RCC 7860 (cell line): ENCODE measurements around the gene TBC1D4.
"Not testable (repeated sequence)": the region's sequence is repeated elsewhere in the genome, so short reads cannot be mapped to it uniquely, and the experiment has no call there.

Source experiments
- DNase-seq: peaks from one replicate; pipeline ENCODE4 v3.0.0-alpha.2; 2015; ENCODE audit warnings: low spot score
- FAIRE-seq: peaks from 2 replicates; lab custom pipeline; 2012; peaks lifted over from hg19 to GRCh38; lab: Jason Lieb, UNC

The TBC1D4 gene

DNA sequence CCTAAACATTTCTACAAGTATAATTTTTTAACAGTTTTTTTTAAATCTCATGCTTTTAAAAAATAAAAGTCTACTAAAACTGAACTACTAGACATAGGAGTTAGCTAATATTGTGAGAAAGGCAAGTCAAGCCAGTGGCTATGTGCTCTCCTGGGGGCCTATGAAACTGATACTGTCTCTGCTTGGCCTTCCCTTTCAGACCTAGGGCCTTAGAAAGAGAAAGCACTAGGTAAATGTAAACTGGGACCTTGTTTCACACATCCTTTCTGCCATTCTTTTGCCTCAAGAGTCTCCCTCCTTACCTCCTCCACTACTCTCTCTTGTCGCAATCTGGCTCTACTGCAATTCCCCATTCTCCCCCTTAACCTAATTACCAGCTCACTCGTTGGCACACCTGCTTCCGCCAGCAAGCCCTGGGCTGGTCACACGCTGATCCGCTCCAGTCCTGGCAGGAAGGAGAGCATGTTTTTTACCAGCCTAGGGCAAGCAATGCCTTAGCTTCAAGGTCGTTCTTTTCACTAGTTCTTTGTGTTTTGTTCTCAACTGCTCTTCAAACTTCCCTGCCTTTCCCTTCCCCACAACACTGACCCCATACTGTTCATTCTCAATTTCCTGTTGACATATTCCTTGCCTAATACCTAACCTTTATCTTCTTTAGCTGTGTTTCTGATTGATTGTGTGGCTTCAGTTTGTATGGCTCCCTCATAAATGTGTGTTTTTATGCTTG, 23.1 kb downstream of the TBC1D4 start:
- DNase-seq (no peak), FAIRE-seq (no peak)

- no peak for FAIRE-seq
- no peak for DNase-seq
These were observed 26.0 kb downstream of the TBC1D4 start for GRCh38 chr13:75455962-75456361.

DNA sequence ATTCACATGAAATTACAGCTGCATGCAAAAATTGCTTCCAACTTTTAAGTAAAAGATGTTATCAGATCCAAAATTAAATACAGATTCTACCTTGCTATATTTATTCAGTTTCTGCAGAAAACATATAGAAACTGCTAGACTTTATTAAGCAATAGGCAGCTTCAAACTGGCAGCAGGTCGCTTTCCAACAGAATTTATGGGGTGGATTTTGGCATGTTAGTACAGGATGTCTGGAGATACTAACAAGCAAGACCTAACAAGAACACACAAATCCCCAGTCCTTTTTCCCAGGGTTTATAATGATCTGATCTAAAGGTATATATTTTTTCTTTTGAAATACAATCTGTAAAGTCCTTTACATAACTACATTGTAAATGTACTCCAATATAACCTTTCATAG, 27.5 kb downstream of the TBC1D4 start:
- FAIRE-seq, result no peak

GRCh38 chr13:75452564-75452963, 29.4 kb downstream of the TBC1D4 start:
- no peak for DNase-seq
- FAIRE-seq, result peak; percentile 74

More for the DNA sequence above, 27.5 kb downstream of the TBC1D4 start:
- DNase-seq, result no peak

DNA sequence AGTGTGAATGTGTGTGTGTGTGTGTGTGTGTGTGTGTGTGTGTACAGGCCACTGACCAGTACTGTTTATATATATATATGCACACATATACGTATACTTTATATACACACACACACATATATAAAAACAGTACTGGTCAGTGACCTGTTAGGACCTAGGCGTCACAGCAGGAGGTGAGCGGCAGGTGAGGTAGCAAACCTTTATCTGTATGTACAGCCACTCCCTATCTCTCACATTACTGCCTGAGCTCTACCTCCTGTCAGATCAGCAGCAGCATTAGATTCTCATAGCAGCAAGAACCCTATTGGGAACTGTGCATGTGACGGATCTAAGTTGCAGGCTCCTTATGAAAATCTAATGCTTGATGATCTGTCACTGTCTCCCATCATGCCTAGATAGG, 34.5 kb downstream of the TBC1D4 start:
- DNase-seq (no peak), FAIRE-seq (no peak)

GRCh38 chr13:75446874-75447273, 35.1 kb downstream of the TBC1D4 start:
- FAIRE-seq (no peak), DNase-seq (no peak)

DNA sequence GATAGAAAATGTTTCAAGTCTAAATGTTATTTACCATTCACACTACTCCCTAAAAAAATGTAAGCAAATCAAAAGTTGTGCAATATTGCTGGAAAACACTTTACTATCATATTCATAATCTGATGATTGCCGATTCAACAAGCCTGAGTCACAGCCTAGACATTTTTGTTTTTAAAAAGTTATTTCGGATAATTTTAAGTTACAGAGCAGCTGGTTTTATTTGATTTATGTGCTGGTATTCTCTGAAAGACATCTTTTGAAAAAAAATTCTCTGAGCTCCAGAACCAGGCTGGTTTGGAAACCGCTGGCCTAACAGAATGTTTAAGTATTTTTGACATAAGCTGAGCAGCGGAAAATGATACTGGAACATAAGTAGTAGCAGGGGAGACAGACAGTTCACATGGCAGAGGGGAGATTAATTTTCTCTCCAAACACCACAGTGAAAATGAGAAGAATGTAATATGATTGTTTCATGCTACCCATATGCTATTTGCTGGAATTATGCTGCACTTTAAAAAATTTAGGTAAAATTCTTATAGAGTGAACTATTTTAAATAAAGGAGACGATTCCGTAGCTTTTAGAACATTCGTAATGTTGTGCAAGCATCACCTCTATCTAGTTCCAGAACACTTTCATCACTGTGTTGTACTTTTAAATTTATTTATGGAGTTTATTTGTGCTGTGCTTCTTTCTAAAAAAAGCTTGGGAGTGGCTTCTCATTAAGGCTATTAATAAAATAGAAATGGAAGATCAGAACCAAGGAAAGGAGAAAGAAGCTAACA, 36.1 kb downstream of the TBC1D4 start:
- FAIRE-seq (no peak), DNase-seq (no peak)

- no peak for FAIRE-seq
- no peak for DNase-seq
These were observed 38.0 kb downstream of the TBC1D4 start for GRCh38 chr13:75444016-75444415.

GRCh38 chr13:75443356-75443958, 38.5 kb downstream of the TBC1D4 start:
- FAIRE-seq (no peak), DNase-seq (no peak)

DNA sequence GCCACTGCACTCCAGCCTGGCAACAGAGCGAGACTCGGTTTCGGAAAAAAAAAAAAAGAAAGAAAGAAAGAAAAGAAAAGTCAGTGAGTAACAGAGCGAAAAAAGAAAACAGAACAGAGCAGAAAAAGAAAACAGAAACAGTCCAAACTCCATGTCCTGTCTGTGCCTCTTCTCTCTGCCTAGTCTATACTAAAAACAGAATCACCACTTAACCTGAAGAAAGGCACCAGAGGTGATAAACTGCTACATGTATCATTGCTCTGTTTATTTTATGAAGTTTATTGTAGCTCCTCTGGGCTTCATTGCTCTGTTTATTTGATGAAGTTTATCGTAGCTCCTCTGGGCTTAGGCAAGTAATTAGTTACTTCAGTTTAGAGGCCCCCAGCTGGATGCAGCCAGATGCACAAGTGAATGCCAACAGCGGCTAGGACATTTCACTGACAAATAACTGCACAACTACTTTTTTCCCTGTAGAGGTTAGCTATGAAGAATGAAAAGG, 39.2 kb downstream of the TBC1D4 start:
- no peak for DNase-seq
- FAIRE-seq, result no peak

DNA sequence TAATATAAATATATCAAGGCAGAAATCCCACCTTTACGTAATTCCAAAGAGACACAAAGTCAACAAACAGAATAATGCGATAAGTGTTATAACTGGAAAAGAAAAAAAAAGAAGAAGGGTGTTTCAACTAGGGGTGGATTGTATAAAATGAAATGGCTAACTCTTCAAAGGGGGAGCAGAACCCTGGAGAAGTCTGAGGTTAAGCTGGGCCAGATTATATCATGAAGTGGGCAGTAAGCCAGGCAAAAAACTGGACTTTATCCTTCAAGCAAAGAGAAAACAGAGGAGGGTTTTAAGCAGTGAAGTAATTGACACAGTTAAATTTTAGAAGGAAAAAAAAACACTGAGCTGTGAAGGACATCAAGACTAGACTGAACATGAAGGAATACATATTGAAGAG, 41.9 kb downstream of the TBC1D4 start:
- DNase-seq (no peak), FAIRE-seq (peak; percentile 46)

DNA sequence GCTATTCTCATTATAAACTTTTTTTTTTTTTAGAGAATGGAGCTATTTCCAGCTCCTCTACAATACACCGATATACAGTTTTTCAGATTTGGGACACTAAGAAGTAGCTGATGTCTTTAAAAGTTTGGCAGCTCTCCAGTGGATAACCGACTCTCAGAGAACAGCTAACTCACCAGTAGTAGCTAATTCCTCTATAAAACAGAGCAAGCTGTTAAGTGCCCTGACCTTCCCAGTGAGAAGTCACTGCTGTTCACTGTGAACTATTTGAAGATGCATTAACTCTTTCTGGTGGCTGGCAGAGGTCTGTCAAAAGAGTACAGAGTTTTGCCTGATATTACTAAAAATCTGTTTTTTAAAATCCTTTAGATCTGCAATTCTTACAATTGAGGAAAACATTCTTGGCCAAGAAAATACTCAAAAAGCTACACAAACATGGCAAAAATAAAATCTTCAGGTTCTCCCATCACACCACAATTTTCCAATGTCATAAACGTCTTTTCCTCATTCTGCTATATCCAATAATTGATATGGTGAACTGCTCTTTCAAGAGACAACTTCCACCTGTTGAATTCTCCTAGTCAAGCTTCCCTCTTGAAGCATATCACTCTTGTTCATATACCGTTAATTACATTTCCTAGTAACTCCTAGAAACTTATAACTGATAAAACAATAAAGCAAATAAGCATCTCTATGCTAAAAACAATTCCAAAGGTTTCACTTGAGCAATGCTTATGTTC, 44.2 kb downstream of the TBC1D4 start:
- DNase-seq (no peak), FAIRE-seq (peak; percentile 47)

- not testable (repeated sequence) for FAIRE-seq, DNase-seq
These were observed 47.8 kb downstream of the TBC1D4 start for GRCh38 chr13:75434126-75434525.

DNA sequence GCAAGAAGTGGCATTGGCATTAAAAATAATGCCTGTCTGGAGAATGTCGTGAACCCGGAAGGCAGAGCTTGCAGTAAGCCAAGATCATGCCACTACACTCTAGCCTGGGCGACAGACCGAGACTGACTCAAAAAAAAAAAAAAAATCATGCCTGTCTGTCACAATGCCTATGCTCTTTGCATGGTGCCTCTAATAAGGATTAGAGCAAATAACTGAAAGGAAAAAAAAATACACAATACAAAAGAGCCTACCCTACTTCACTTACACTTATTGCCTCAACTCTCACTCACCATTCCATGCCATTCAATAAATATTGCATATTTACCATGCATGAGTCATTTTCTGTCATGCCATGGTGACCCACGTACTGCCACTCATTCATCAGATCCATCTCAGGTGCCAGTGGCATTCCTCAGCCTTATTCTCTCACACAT, 49.1 kb downstream of the TBC1D4 start:
- peak; percentile 30 for DNase-seq
- FAIRE-seq, result peak; percentile 26

DNA sequence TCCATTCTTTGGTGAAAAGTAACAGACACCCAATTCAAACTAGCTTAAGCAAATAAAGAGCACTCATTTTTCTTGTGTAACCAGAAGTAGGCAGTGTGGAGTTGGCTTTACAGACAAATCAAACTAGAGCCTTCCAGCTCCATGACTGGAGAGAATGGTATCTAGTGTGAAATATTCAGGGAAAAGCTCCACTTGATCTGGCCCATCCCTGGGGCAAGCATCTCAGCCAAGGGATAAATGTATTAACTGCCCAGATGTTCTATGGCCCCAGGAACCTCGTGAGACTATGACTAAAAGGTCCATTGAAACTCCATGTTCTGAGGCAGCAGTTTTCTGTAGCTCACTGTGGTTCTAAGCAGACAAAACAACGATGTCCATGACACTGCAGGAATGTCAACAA, 49.9 kb downstream of the TBC1D4 start:
- FAIRE-seq (no peak), DNase-seq (no peak)

- DNase-seq, result no peak
- FAIRE-seq, result no peak
These were observed 51.3 kb downstream of the TBC1D4 start for GRCh38 chr13:75430436-75431209.

GRCh38 chr13:75426421-75426820, 55.5 kb downstream of the TBC1D4 start:
- DNase-seq (no peak), FAIRE-seq (no peak)

DNA sequence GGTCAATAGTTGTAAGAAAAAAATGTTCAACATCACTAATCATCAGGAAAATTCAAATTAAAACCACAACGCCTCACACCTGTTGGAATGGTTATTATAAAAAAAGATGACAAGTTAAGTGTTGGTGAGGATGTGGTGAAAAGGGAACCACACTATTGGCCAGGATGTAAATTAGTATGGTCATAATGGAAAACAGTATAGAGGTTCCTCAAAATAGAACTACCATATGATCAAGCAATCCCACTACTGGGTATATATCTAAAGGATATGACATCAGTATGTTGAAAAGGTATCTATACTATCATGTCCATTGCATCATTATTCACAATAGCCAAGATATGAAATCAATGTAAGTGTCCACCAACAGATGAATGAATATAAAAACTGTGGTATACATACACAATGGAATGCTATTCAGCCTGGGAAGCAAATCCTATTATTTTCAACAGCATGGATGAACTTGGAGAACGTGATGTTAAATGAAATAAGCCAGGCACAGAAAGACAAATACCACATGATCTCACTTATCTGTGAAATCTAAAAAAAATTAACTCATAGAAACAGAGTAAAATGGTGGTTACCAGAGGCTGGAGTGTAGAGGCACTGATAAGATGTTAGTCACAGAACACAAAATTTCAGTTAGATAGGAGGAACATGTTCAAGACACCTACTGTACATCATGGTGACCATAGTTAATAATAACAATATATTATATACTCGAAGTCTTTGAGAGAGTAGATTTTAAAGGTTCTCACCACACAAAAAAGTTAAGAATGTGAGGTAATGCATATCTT, 56.6 kb downstream of the TBC1D4 start:
- FAIRE-seq (no peak), DNase-seq (no peak)

- FAIRE-seq, result no peak
- DNase-seq, result no peak
These were observed 58.0 kb downstream of the TBC1D4 start for GRCh38 chr13:75423946-75424345.
